WTC11 (cell line): Measurements from ENCODE around the gene CACNA1E.

Experiments used
- CREB1 ChIP-seq: sonication (generic); formaldehyde crosslinking; IDR thresholded peaks from 2 replicates; pipeline ENCODE4 v1.8.0; 2023; ENCODE audit warnings: mild to moderate bottlenecking, missing genetic modification reagents
- CREM ChIP-seq: sonication (generic); formaldehyde crosslinking; IDR thresholded peaks from 2 replicates; pipeline ENCODE4 v1.8.1; 2022; ENCODE audit warnings: mild to moderate bottlenecking, missing genetic modification reagents, moderate library complexity
- CTCF ChIP-seq: fragments of 200-600 bp; IDR thresholded peaks from 2 replicates; pipeline ENCODE4 v1.8.0; 2022; ENCODE audit warnings: antibody characterized with exemption
- ESRRA ChIP-seq: sonication (generic); formaldehyde crosslinking; IDR thresholded peaks from 2 replicates; pipeline ENCODE4 v1.8.1; 2022; ENCODE audit warnings: mild to moderate bottlenecking, missing genetic modification reagents, borderline replicate concordance
- JUN ChIP-seq: sonication (generic); formaldehyde crosslinking; IDR thresholded peaks from 2 replicates; pipeline ENCODE4 v1.8.0; 2023; ENCODE audit warnings: mild to moderate bottlenecking, missing genetic modification reagents
- MXD4 ChIP-seq: fragments of 250-450 bp; sonication (Bioruptor Pico); IDR thresholded peaks from 2 replicates; pipeline ENCODE4 v1.8.0; 2021; ENCODE audit warnings: mild to moderate bottlenecking, moderate library complexity, borderline replicate concordance
- NR3C1 ChIP-seq: sonication (generic); formaldehyde crosslinking; conservative IDR thresholded peaks from 2 replicates; pipeline ENCODE4 v1.8.1; 2023; ENCODE audit warnings: low read depth, mild to moderate bottlenecking, missing genetic modification reagents
- PREB ChIP-seq: sonication (generic); formaldehyde crosslinking; IDR thresholded peaks from 2 replicates; pipeline ENCODE4 v1.8.1; 2022; ENCODE audit warnings: mild to moderate bottlenecking, missing genetic modification reagents, moderate library complexity, borderline replicate concordance
- TEAD4 ChIP-seq: sonication (generic); formaldehyde crosslinking; IDR thresholded peaks from 2 replicates; pipeline ENCODE4 v1.8.0; 2022; ENCODE audit warnings: mild to moderate bottlenecking, missing genetic modification reagents
- TF ChIP-seq, protein P1 (sequence below): sonication (generic); formaldehyde crosslinking; IDR thresholded peaks from 2 replicates; pipeline ENCODE4 v1.8.1; 2022; ENCODE audit warnings: low read depth, missing genetic modification reagents, borderline replicate concordance
- TF ChIP-seq, protein P2 (sequence below): sonication (generic); formaldehyde crosslinking; IDR thresholded peaks from 2 replicates; pipeline ENCODE4 v1.8.1; 2022; ENCODE audit warnings: low read depth, mild to moderate bottlenecking, moderate library complexity, missing genetic modification reagents, borderline replicate concordance

- TF ChIP-seq NR3C1 (CRISPR knock-in tag) (no peak), CTCF (no peak), CREM (CRISPR knock-in tag) (no peak), CREB1 (CRISPR knock-in tag) (no peak), JUN (no peak), PREB (CRISPR knock-in tag) (no peak), ESRRA (CRISPR knock-in tag) (no peak), TEAD4 (CRISPR knock-in tag) (no peak), MXD4 (no peak)
- TF ChIP-seq, protein P1, sequence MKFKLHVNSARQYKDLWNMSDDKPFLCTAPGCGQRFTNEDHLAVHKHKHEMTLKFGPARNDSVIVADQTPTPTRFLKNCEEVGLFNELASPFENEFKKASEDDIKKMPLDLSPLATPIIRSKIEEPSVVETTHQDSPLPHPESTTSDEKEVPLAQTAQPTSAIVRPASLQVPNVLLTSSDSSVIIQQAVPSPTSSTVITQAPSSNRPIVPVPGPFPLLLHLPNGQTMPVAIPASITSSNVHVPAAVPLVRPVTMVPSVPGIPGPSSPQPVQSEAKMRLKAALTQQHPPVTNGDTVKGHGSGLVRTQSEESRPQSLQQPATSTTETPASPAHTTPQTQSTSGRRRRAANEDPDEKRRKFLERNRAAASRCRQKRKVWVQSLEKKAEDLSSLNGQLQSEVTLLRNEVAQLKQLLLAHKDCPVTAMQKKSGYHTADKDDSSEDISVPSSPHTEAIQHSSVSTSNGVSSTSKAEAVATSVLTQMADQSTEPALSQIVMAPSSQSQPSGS (CRISPR knock-in tag), result no peak
- TF ChIP-seq, protein P2, sequence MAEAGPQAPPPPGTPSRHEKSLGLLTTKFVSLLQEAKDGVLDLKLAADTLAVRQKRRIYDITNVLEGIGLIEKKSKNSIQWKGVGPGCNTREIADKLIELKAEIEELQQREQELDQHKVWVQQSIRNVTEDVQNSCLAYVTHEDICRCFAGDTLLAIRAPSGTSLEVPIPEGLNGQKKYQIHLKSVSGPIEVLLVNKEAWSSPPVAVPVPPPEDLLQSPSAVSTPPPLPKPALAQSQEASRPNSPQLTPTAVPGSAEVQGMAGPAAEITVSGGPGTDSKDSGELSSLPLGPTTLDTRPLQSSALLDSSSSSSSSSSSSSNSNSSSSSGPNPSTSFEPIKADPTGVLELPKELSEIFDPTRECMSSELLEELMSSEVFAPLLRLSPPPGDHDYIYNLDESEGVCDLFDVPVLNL (CRISPR knock-in tag), result no peak
These were observed 247.3 kb downstream of the CACNA1E start for GRCh38 chr1:181730606-181731005.
